GM21825 (cell line): Measurements from ENCODE around the gene ALK.
"Not testable (repeated sequence)": the region's sequence is repeated elsewhere in the genome, so short reads cannot be mapped to it uniquely, and the experiment has no call there.

Source experiments
- ATAC-seq: cut with Tn5 transposase; IDR thresholded peaks from one replicate; pipeline ENCODE4 v1.9.1; 2021; ENCODE audit warnings: mild to moderate bottlenecking, moderate library complexity; ENCODE audit not compliant: unreplicated experiment

ALK gene

GRCh38 chr2:29844713-29845326 is 76.6 kb downstream of the ALK start:
- no peak for ATAC-seq

GRCh38 chr2:29841386-29842004 is 79.9 kb downstream of the ALK start:
- ATAC-seq, result no peak

- no peak for ATAC-seq
Measured at GRCh38 chr2:29839306-29839705, 82.1 kb downstream of the ALK start.

- ATAC-seq, result no peak
Measured at GRCh38 chr2:29837925-29838324, 83.5 kb downstream of the ALK start.

GRCh38 chr2:29834624-29835023 is 86.8 kb downstream of the ALK start:
- no peak for ATAC-seq

- ATAC-seq, result no peak
Measured at GRCh38 chr2:29834036-29834540, 87.3 kb downstream of the ALK start.

GRCh38 chr2:29831560-29831959 is 89.8 kb downstream of the ALK start:
- no peak for ATAC-seq

GRCh38 chr2:29829841-29830240 is 91.5 kb downstream of the ALK start:
- no peak for ATAC-seq

GRCh38 chr2:29824145-29824544 is 97.2 kb downstream of the ALK start:
- not testable (repeated sequence) for ATAC-seq

GRCh38 chr2:29821591-29821990 is 99.8 kb downstream of the ALK start:
- ATAC-seq, result no peak

- no peak for ATAC-seq
Measured at GRCh38 chr2:29819570-29819969, 101.8 kb downstream of the ALK start.

- no peak for ATAC-seq
Measured at GRCh38 chr2:29817801-29818680, 103.3 kb downstream of the ALK start.

- no peak for ATAC-seq
Measured at GRCh38 chr2:29817299-29817698, 104.1 kb downstream of the ALK start.

GRCh38 chr2:29816651-29817050 is 104.7 kb downstream of the ALK start:
- ATAC-seq, result no peak

GRCh38 chr2:29811378-29811777 is 110.0 kb downstream of the ALK start:
- ATAC-seq, result no peak

GRCh38 chr2:29810956-29811355 is 110.4 kb downstream of the ALK start:
- ATAC-seq, result no peak

GRCh38 chr2:29808321-29808720 is 113.1 kb downstream of the ALK start:
- no peak for ATAC-seq

- no peak for ATAC-seq
Measured at GRCh38 chr2:29807082-29807481, 114.3 kb downstream of the ALK start.

- ATAC-seq, result no peak
Measured at GRCh38 chr2:29806461-29806860, 114.9 kb downstream of the ALK start.

GRCh38 chr2:29804671-29805070 is 116.7 kb downstream of the ALK start:
- ATAC-seq, result no peak

- no peak for ATAC-seq
Measured at GRCh38 chr2:29803537-29803936, 117.8 kb downstream of the ALK start.

- ATAC-seq, result no peak
Measured at GRCh38 chr2:29802986-29803385, 118.4 kb downstream of the ALK start.
